ENCODE results near the gene ELL2. TPM values are rescaled to one million over a fixed set of nuclear protein-coding genes. Genes with fewer than 3 reads are reported as not detected.

Gene ELL2
- polyA plus RNA-seq, 1 donor from 2014 or later = 1.4 TPM

GRCh38 chr5:95975703-95976102 is 14.1 kb upstream of the ELL2 start:
- no peaks in the 10 kb centered on the region for H3K79me2 ChIP-seq (replicated peaks; ENCODE audit: insufficient read depth, low read length)
- TF ChIP-seq RAD21 (conservative IDR thresholded peaks at IDR 0.05) (no peak), REST (IDR thresholded peaks at IDR 0.05; ENCODE audit: borderline replicate concordance) (no peak), POLR2AphosphoS5 (IDR thresholded peaks at IDR 0.05) (no peak), MXI1 (conservative IDR thresholded peaks at IDR 0.05; ENCODE audit: poor library complexity, severe bottlenecking) (no peak), EZH2 (IDR thresholded peaks at IDR 0.05; ENCODE audit: borderline replicate concordance, insufficient read depth, low read length, poor library complexity, severe bottlenecking) (no peak), CTCF (IDR thresholded peaks at IDR 0.05; ENCODE audit: poor library complexity, severe bottlenecking) (no peak), TAF1 (IDR thresholded peaks at IDR 0.05; ENCODE audit: low read depth) (no peak), EP300 (conservative IDR thresholded peaks at IDR 0.05; ENCODE audit: poor library complexity, severe bottlenecking) (no peak), SMC3 (conservative IDR thresholded peaks at IDR 0.05; ENCODE audit: poor library complexity) (no peak)
- H3K4me2 ChIP-seq (ENCODE audit: low read length) = no peak overlapping the region
- H2AFZ ChIP-seq (ENCODE audit: low read depth, low read length) = no peak overlapping the region
- H3K9me2 ChIP-seq (ENCODE audit: insufficient read depth, low read length) = no peaks in the 10 kb centered on the region
- no peaks in the 10 kb centered on the region for H3K36me3 ChIP-seq (ENCODE audit: insufficient read depth, low read length)
- H3K9ac ChIP-seq (ENCODE audit: low read length) = no peak overlapping the region
- H3K27me3 ChIP-seq (ENCODE audit: insufficient read depth, low read depth, low read length) = no peaks in the 10 kb centered on the region
- no peaks in the 10 kb centered on the region for H4K20me1 ChIP-seq (ENCODE audit: insufficient read depth)
- H3K4me3 ChIP-seq (ENCODE audit: low read length) = no peak overlapping the region
- peaks cover 3% of the 10 kb centered on the region for H3F3A ChIP-seq (ENCODE audit: insufficient read depth, low read length, poor library complexity, severe bottlenecking)
- no peaks in the 10 kb centered on the region for H3K9me3 ChIP-seq (ENCODE audit: low read length)
- H3K27ac ChIP-seq (ENCODE audit: low read length) = no peak overlapping the region

- H3K27me3 ChIP-seq (ENCODE audit: insufficient read depth, low read depth, low read length) = no peaks in the 10 kb centered on the region
- no peaks in the 10 kb centered on the region for H3K9me3 ChIP-seq (ENCODE audit: low read length)
- peaks cover 3% of the 10 kb centered on the region for H3F3A ChIP-seq (ENCODE audit: insufficient read depth, low read length, poor library complexity, severe bottlenecking)
- no peaks in the 10 kb centered on the region for H4K20me1 ChIP-seq (ENCODE audit: insufficient read depth)
- no peak overlapping the region for H3K4me2 ChIP-seq (ENCODE audit: low read length)
- no peaks in the 10 kb centered on the region for H3K9me2 ChIP-seq (ENCODE audit: insufficient read depth, low read length)
- no peak overlapping the region for H3K27ac ChIP-seq (ENCODE audit: low read length)
- H3K9ac ChIP-seq (ENCODE audit: low read length) = no peak overlapping the region
- no peaks in the 10 kb centered on the region for H3K79me2 ChIP-seq (replicated peaks; ENCODE audit: insufficient read depth, low read length)
- H3K36me3 ChIP-seq (ENCODE audit: insufficient read depth, low read length) = no peaks in the 10 kb centered on the region
- no peak overlapping the region for H3K4me3 ChIP-seq (ENCODE audit: low read length)
- TF ChIP-seq SMC3 (conservative IDR thresholded peaks at IDR 0.05; ENCODE audit: poor library complexity) (no peak), TAF1 (IDR thresholded peaks at IDR 0.05; ENCODE audit: low read depth) (no peak), RAD21 (conservative IDR thresholded peaks at IDR 0.05) (no peak), EP300 (conservative IDR thresholded peaks at IDR 0.05; ENCODE audit: poor library complexity, severe bottlenecking) (peak; percentile 38)
- no peak overlapping the region for H2AFZ ChIP-seq (ENCODE audit: low read depth, low read length)
These were observed 12.2 kb upstream of the ELL2 start for GRCh38 chr5:95973793-95974325.

Measured in neural cell (in vitro differentiated cells).